Islet precursor cell (in vitro differentiated cells): Measurements from ENCODE around the gene ARHGAP15.

Experiments used
- DNase-seq: peaks from one replicate; pipeline ENCODE4 v3.0.0-alpha.2; 2018

ARHGAP15 gene

GRCh38 chr2:143229952-143230351 lies 100.7 kb downstream of the ARHGAP15 start:
- DNase-seq = no peak

GRCh38 chr2:143230506-143231253 lies 101.5 kb downstream of the ARHGAP15 start:
- DNase-seq = no peak

GRCh38 chr2:143231254-143231645 lies 102.0 kb downstream of the ARHGAP15 start:
- no peak for DNase-seq

GRCh38 chr2:143237146-143237777 lies 108.0 kb downstream of the ARHGAP15 start:
- no peak for DNase-seq

- no peak for DNase-seq
Observed at GRCh38 chr2:143241403-143242088, 112.3 kb downstream of the ARHGAP15 start.

GRCh38 chr2:143246246-143246645 lies 117.0 kb downstream of the ARHGAP15 start:
- DNase-seq = no peak

- DNase-seq = no peak
Observed at GRCh38 chr2:143246815-143247744, 117.9 kb downstream of the ARHGAP15 start.

GRCh38 chr2:143248631-143249030 lies 119.4 kb downstream of the ARHGAP15 start:
- no peak for DNase-seq

- no peak for DNase-seq
Observed at GRCh38 chr2:143251681-143252080, 122.5 kb downstream of the ARHGAP15 start.

- no peak for DNase-seq
Observed at GRCh38 chr2:143252138-143252907, 123.1 kb downstream of the ARHGAP15 start.

- DNase-seq = no peak
Observed at GRCh38 chr2:143254110-143254509, 124.9 kb downstream of the ARHGAP15 start.

- no peak for DNase-seq
Observed at GRCh38 chr2:143255086-143255485, 125.9 kb downstream of the ARHGAP15 start.

GRCh38 chr2:143255899-143256298 lies 126.7 kb downstream of the ARHGAP15 start:
- no peak for DNase-seq

GRCh38 chr2:143258126-143258892 lies 129.1 kb downstream of the ARHGAP15 start:
- no peak for DNase-seq

GRCh38 chr2:143259368-143259958 lies 130.2 kb downstream of the ARHGAP15 start:
- DNase-seq = peak; percentile 74

- no peak for DNase-seq
Observed at GRCh38 chr2:143261986-143262385, 132.8 kb downstream of the ARHGAP15 start.

- no peak for DNase-seq
Observed at GRCh38 chr2:143262389-143262788, 133.2 kb downstream of the ARHGAP15 start.

- no peak for DNase-seq
Observed at GRCh38 chr2:143263066-143263625, 133.9 kb downstream of the ARHGAP15 start.

- no peak for DNase-seq
Observed at GRCh38 chr2:143264851-143265250, 135.6 kb downstream of the ARHGAP15 start.

- no peak for DNase-seq
Observed at GRCh38 chr2:143279672-143280071, 150.5 kb downstream of the ARHGAP15 start.
